Activated CD8-positive, alpha-beta T cell treated with anti-CD3 and anti-CD28 coated beads for 36 hours (primary cell): ENCODE results near the gene GREB1. TPM values are rescaled to one million over a fixed set of nuclear protein-coding genes. Genes with fewer than 3 reads are reported as not detected.

Experiments used
- ATAC-seq: fragments of 200-7000 bp; cut with Tn5 transposase; one replicate; pipeline ENCODE4 v1.10.0; 2021; ENCODE audit warnings: mild to moderate bottlenecking, moderate library complexity
- CTCF ChIA-PET: fragments of 350-600 bp; sonication (Branson Sonifier 250); formaldehyde crosslinking; loops from one replicate; lab custom pipeline; 2021; ENCODE audit warnings: antibody characterized with exemption; lab: Charles Lee
- POLR2A ChIA-PET: fragments of 350-600 bp; sonication (Branson Sonifier 250); formaldehyde crosslinking; loops from one replicate; lab custom pipeline; 2021; ENCODE audit warnings: antibody characterized with exemption; lab: Charles Lee
- DNase-seq: peaks from one replicate; pipeline ENCODE4 v3.0.0-alpha.2; 2020
- H3K27ac Mint-ChIP-seq: one replicate; pipeline ENCODE4 v1.8.0; 2021; ENCODE audit warnings: mild to moderate bottlenecking, mixed read lengths
- H3K27me3 Mint-ChIP-seq: one replicate; pipeline ENCODE4 v1.8.0; 2021; ENCODE audit warnings: mixed read lengths
- H3K36me3 Mint-ChIP-seq: one replicate; pipeline ENCODE4 v1.8.0; 2021; ENCODE audit warnings: low read depth, mixed read lengths
- H3K4me1 Mint-ChIP-seq: one replicate; pipeline ENCODE4 v1.8.0; 2021; ENCODE audit warnings: low read depth, mixed read lengths
- H3K4me3 Mint-ChIP-seq: one replicate; pipeline ENCODE4 v1.8.0; 2021; ENCODE audit warnings: mild to moderate bottlenecking, moderate library complexity, mixed read lengths
- H3K9me3 Mint-ChIP-seq: one replicate; pipeline ENCODE4 v1.8.0; 2021; ENCODE audit warnings: mixed read lengths
- intact Hi-C: fragments of 100-400 bp; cut with micrococcal nuclease; formaldehyde crosslinking; loops from one replicate; pipeline ENCODE4 v1.10.0; 2022
- total RNA-seq, 2 experiments: library from RNA; stranded (reverse); gene quantifications; one replicate each; pipeline ENCODE4 v1.2.3, GENCODE V29; 2021
- TF ChIP-seq, protein P1 (sequence below): fragments of 200-600 bp; IDR thresholded peaks from one replicate; pipeline ENCODE4 v1.8.0; 2022; ENCODE audit warnings: antibody characterized with exemption, mild to moderate bottlenecking

Gene GREB1
- total RNA-seq, 2 experiments from 2014 or later = 1.5 TPM

DNA sequence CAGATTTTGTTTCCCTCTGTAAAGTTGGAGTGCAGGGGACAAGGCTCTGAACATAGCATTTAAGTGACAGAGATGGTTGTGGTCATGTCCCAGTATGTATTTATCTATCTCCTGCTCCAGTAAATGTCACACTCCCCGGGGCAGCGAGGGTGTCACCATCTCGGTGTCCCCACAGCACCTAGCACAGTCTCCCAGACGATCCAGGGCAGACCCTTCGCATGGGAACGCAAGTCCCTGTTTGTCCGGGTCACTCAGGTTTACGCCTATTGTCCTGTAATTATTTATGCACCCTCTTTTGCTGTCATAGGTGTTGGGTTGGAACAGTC is 148.7 kb downstream of the GREB1 start:
- ATAC-seq = no peak
- Mint-ChIP-seq H3K27ac (no peak overlapping the region), H3K4me3 (no peak overlapping the region), H3K36me3 (no peaks in the 10 kb centered on the region), H3K27me3 (peaks cover 16% of the 10 kb centered on the region), H3K4me1 (peaks cover 2% of the 10 kb centered on the region), H3K9me3 (no peaks in the 10 kb centered on the region)
- CTCF ChIA-PET = interaction anchor here (0.6 to 24.8 kb wide), 12 partner anchors 10 to 146 kb away, joined by 3 to 541 read pairs (median 3); partner anchors contain the start of gene LPIN1
- POLR2A ChIA-PET = no interaction called here
- no peak for DNase-seq
- intact Hi-C loops = no loop called here
- TF ChIP-seq, protein P1, sequence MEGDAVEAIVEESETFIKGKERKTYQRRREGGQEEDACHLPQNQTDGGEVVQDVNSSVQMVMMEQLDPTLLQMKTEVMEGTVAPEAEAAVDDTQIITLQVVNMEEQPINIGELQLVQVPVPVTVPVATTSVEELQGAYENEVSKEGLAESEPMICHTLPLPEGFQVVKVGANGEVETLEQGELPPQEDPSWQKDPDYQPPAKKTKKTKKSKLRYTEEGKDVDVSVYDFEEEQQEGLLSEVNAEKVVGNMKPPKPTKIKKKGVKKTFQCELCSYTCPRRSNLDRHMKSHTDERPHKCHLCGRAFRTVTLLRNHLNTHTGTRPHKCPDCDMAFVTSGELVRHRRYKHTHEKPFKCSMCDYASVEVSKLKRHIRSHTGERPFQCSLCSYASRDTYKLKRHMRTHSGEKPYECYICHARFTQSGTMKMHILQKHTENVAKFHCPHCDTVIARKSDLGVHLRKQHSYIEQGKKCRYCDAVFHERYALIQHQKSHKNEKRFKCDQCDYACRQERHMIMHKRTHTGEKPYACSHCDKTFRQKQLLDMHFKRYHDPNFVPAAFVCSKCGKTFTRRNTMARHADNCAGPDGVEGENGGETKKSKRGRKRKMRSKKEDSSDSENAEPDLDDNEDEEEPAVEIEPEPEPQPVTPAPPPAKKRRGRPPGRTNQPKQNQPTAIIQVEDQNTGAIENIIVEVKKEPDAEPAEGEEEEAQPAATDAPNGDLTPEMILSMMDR = no peak

DNA sequence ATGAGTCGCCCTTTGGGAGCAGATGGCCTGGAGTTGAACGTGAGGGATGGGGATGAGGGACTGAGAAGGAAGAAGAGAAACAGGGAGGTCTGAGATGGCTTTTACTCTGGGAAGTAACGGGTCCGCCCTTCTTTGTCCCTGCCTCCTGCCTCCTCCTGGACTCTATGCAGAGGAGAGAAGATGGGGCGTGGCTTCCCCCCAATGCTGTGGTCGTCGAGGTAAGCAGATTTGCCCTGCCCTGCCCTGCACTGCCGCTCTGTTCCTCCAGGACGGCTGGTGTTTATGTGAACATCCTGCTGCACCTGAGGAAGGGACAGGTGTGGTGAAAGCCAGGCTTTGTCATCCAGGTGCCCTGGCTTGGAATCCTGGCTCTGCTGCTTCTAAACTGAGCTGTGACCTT is 149.6 kb downstream of the GREB1 start:
- intact Hi-C loops = no loop called here
- no peaks in the 10 kb centered on the region for H3K36me3 Mint-ChIP-seq
- TF ChIP-seq, protein P1 = no peak
- H3K4me1 Mint-ChIP-seq = peaks cover 8% of the 10 kb centered on the region
- H3K27ac Mint-ChIP-seq = no peak overlapping the region
- H3K9me3 Mint-ChIP-seq = no peaks in the 10 kb centered on the region
- peaks cover 12% of the 10 kb centered on the region for H3K27me3 Mint-ChIP-seq
- DNase-seq (no peak), ATAC-seq (no peak)
- no peak overlapping the region for H3K4me3 Mint-ChIP-seq
- ChIA-PET CTCF (interaction anchor here (0.6 to 24.8 kb wide), 11 partner anchors 9 to 100 kb away, joined by 3 to 541 read pairs (median 4); no protein-coding TSS in a partner anchor), POLR2A (interaction anchor here (0.6 kb wide), 1 partner anchor 1187 kb away, joined by 3 read pairs; no protein-coding TSS in a partner anchor)

DNA sequence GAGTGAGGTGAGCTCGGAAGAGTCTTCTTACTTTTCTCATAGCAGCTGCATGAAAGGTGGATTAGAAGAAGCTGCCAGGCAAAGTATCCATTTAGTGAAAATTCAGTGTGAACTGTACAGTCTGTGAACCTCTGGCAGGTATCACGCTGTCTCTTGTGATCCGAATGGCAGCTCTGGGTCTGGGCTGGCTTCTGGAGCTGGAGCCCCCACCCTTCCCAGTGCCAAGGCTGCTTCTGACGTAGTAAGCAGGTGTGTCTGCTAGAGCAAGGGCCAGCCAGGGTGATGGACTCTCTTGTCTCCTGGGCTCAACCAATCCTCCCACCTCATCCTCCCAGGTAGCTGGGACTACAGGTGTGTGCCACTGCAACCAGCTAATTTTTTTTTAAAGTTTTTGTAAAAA is 150.1 kb downstream of the GREB1 start:
- H3K4me1 Mint-ChIP-seq = peaks cover 10% of the 10 kb centered on the region
- POLR2A ChIA-PET = interaction anchor here (0.6 kb wide), 1 partner anchor 1186 kb away, joined by 3 read pairs; no protein-coding TSS in a partner anchor
- TF ChIP-seq, protein P1 = no peak
- no peak overlapping the region for H3K27ac Mint-ChIP-seq
- intact Hi-C loops = no loop called here
- ATAC-seq = no peak
- no peak overlapping the region for H3K4me3 Mint-ChIP-seq
- no peaks in the 10 kb centered on the region for H3K9me3 Mint-ChIP-seq
- H3K27me3 Mint-ChIP-seq = peaks cover 10% of the 10 kb centered on the region
- DNase-seq = no peak
- H3K36me3 Mint-ChIP-seq = no peaks in the 10 kb centered on the region
- CTCF ChIA-PET = interaction anchor here (0.6 to 24.8 kb wide), 8 partner anchors 9 to 100 kb away, joined by 3 to 541 read pairs (median 4); no protein-coding TSS in a partner anchor

DNA sequence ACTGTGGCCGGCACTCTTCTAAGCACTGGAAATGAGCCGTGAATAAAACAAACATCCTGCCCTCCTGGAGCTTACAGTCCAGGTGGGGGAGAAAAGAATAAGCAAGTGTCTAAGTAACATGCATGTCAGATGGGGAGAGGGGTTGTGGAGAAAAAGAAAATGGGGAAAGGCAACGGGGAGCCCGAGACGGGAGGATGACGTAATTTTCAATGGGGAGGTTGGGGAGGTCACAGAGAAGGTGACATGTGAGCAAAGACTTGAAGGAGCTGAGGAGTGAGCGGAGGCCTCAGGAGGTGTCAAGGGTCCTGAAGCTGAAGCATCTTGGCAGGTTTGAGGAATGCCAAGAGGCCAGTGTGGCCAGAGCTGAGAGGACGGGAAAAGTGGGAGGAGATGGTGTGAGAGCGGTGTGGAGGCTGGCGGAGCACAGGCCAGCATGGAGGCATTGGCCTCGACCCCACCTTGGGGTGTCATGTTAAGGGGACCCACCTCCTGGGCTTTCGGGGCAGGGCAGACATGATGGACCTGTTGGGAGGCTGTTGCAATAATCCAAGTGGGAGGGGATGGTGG is 151.1 kb downstream of the GREB1 start:
- ATAC-seq (no peak), DNase-seq (no peak)
- H3K27me3 Mint-ChIP-seq = peaks cover 10% of the 10 kb centered on the region
- intact Hi-C loops = no loop called here
- no peaks in the 10 kb centered on the region for H3K9me3 Mint-ChIP-seq
- H3K36me3 Mint-ChIP-seq = no peaks in the 10 kb centered on the region
- H3K4me1 Mint-ChIP-seq = peaks cover 10% of the 10 kb centered on the region
- H3K27ac Mint-ChIP-seq = no peak overlapping the region
- ChIA-PET POLR2A (no interaction called here), CTCF (interaction anchor here (0.7 to 24.8 kb wide), 4 partner anchors 8 to 203 kb away, joined by 3 to 541 read pairs (median 13); no protein-coding TSS in a partner anchor)
- no peak overlapping the region for H3K4me3 Mint-ChIP-seq
- TF ChIP-seq, protein P1 = no peak

DNA sequence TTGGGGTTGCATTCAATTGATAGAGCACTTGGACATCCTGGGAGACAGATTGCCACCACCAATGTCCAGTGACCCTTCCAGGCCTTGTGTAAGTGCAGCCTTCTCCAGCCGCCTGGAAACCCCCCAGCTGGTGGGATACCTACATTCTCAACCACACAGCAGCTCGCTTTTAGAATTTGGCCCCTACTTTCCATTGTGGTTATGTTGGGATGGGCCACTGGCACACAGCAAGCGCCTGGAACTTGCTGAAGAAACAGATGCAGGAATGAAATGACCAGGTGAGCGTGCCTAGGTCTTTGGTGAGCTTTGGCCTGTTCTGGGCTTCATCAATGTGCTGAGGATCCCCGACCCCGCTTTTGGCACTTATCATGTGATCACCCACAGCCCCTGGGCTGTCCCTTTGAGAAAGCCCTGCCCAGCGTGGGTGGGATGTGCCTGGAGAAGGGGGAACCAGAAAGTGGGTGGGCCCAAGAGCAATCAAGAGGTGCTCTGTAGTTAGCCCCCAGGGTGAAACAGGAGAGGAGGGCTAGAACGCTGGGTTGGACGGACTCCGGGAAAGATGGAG is 152.1 kb downstream of the GREB1 start:
- H3K27me3 Mint-ChIP-seq = peaks cover 10% of the 10 kb centered on the region
- ChIA-PET CTCF (interaction anchor here (24.8 kb wide), 1 partner anchor 98 kb away, joined by 541 read pairs; no protein-coding TSS in a partner anchor), POLR2A (no interaction called here)
- DNase-seq (no peak), ATAC-seq (no peak)
- H3K4me3 Mint-ChIP-seq = no peak overlapping the region
- TF ChIP-seq, protein P1 = no peak
- H3K4me1 Mint-ChIP-seq = peaks cover 10% of the 10 kb centered on the region
- no peaks in the 10 kb centered on the region for H3K36me3 Mint-ChIP-seq
- H3K27ac Mint-ChIP-seq = no peak overlapping the region
- H3K9me3 Mint-ChIP-seq = no peaks in the 10 kb centered on the region
- intact Hi-C loops = no loop called here
